HEK293 (cell line): Measurements from ENCODE around the gene HOXB1.

Experiments used
- BCL11B ChIP-seq: fragments of 450-650 bp; formaldehyde crosslinking; IDR thresholded peaks from 2 replicates; pipeline ENCODE4 v1.5.1; 2016; ENCODE audit warnings: low read depth, missing biosample characterization, missing genetic modification characterization
- ZNF140 ChIP-seq: fragments of 450-650 bp; formaldehyde crosslinking; IDR thresholded peaks from 2 replicates; pipeline ENCODE4 v1.5.1; 2016; ENCODE audit warnings: missing biosample characterization, missing genetic modification characterization
- ZNF146 ChIP-seq: fragments of 450-650 bp; formaldehyde crosslinking; IDR thresholded peaks from 2 replicates; pipeline ENCODE4 v1.5.1; 2016; ENCODE audit warnings: missing biosample characterization, missing genetic modification characterization
- ZNF423 ChIP-seq: fragments of 450-650 bp; formaldehyde crosslinking; IDR thresholded peaks from 2 replicates; pipeline ENCODE4 v1.5.1; 2016; ENCODE audit warnings: missing biosample characterization, missing genetic modification characterization
- TF ChIP-seq, protein P1 (sequence below): fragments of 450-650 bp; formaldehyde crosslinking; IDR thresholded peaks from 2 replicates; pipeline ENCODE4 v1.5.1; 2016; ENCODE audit warnings: missing biosample characterization, missing genetic modification characterization
- TF ChIP-seq, protein P2 (sequence below): fragments of 450-650 bp; formaldehyde crosslinking; IDR thresholded peaks from 2 replicates; pipeline ENCODE4 v1.5.1; 2016; ENCODE audit warnings: missing biosample characterization, missing genetic modification characterization

DNA sequence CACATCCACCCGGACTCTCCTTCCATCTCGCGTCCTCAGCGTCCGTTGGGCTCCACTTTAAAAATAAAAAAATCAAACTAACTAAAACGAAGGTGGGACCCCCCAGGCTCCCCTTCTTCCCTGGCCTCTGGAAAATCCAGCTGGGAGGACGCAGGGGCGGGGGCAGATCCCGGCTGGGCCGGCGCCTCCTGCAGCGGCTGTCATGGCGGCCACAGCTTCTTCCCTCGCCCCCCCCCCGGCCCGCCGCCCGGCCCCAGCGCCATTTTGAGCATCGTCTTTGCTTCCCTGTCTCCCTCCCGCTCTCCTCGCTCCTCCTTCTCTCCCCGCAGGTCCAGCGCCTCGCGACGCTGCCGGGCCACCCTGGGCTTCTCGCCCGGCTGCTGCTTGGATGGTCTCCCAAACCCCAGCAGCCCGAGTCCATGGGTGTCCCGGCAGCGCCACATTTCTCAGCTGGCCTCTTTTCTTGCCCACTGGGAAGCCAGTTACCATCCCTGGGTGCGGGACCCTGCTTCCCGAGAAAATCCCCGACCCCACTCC, 10.8 kb upstream of the HOXB1 start:
- TF ChIP-seq, protein P1, sequence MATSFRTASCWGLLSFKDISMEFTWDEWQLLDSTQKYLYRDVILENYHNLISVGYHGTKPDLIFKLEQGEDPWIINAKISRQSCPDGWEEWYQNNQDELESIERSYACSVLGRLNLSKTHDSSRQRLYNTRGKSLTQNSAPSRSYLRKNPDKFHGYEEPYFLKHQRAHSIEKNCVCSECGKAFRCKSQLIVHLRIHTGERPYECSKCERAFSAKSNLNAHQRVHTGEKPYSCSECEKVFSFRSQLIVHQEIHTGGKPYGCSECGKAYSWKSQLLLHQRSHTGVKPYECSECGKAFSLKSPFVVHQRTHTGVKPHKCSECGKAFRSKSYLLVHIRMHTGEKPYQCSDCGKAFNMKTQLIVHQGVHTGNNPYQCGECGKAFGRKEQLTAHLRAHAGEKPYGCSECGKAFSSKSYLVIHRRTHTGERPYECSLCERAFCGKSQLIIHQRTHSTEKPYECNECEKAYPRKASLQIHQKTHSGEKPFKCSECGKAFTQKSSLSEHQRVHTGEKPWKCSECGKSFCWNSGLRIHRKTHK (tag by site-specific recombination): no peak
- TF ChIP-seq ZNF423 (tag by site-specific recombination): no peak
- TF ChIP-seq ZNF146 (tag by site-specific recombination): 0 out of 2 replicates have a peak, but pooled peaks have one; percentile 6
- TF ChIP-seq ZNF140 (tag by site-specific recombination): no peak
- TF ChIP-seq BCL11B: no peak
- TF ChIP-seq, protein P2, sequence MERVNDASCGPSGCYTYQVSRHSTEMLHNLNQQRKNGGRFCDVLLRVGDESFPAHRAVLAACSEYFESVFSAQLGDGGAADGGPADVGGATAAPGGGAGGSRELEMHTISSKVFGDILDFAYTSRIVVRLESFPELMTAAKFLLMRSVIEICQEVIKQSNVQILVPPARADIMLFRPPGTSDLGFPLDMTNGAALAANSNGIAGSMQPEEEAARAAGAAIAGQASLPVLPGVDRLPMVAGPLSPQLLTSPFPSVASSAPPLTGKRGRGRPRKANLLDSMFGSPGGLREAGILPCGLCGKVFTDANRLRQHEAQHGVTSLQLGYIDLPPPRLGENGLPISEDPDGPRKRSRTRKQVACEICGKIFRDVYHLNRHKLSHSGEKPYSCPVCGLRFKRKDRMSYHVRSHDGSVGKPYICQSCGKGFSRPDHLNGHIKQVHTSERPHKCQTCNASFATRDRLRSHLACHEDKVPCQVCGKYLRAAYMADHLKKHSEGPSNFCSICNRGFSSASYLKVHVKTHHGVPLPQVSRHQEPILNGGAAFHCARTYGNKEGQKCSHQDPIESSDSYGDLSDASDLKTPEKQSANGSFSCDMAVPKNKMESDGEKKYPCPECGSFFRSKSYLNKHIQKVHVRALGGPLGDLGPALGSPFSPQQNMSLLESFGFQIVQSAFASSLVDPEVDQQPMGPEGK (tag by site-specific recombination): peak; percentile 92
